ENCODE data around the gene AZI2.

DNA sequence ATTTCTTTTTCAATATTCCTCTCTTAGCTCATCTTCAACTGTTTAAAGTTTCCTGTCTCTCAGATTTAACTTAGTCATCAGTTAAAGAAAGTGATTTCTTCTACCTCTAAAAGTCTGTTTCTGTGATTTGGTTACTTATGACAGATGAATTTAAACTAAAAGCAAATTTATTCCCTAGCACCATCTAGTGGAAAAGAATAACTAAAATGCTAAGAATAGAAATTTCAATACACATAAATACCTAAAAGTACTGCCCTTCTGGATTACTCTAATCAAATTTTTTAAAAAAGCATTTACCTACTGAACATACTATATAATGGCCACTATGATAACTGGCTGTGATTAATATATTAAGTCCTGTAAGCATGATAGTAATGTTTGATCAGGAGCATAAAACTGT lies 14.1 kb downstream of the AZI2 start:
- no peak for TF ChIP-seq EZH2 (IDR thresholded peaks at IDR 0.05; ENCODE audit: insufficient read depth, poor library complexity, severe bottlenecking)
- TF ChIP-seq EZH2phosphoT487 (IDR thresholded peaks at IDR 0.05; ENCODE audit: insufficient read depth, low read depth): no peak
